ENCODE data around the gene BTBD9.
"Not testable (repeated sequence)": the region's sequence is repeated elsewhere in the genome, so short reads cannot be mapped to it uniquely, and the experiment has no call there.

Gene BTBD9

DNA sequence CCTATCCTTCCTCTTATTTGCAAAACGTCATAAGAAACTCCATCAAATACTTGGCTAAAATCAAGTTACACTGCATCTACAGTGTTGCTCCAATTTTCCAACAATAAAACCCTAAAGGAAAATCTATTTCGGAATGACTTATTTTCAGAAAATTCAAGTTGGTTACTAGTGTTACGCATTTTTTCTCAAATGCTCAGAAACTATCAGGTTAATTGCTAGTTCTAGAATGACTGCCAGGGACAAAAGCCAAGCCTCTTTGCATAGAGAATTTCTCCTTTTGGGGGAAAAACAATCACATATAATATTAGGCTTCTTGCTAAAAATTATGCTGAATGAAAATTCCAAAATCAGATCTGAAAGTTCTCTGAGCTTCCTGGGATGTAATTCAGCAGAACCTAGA lies 210.2 kb downstream of the BTBD9 start:
- no peak for DNase-seq (ENCODE audit: low spot score)

DNA sequence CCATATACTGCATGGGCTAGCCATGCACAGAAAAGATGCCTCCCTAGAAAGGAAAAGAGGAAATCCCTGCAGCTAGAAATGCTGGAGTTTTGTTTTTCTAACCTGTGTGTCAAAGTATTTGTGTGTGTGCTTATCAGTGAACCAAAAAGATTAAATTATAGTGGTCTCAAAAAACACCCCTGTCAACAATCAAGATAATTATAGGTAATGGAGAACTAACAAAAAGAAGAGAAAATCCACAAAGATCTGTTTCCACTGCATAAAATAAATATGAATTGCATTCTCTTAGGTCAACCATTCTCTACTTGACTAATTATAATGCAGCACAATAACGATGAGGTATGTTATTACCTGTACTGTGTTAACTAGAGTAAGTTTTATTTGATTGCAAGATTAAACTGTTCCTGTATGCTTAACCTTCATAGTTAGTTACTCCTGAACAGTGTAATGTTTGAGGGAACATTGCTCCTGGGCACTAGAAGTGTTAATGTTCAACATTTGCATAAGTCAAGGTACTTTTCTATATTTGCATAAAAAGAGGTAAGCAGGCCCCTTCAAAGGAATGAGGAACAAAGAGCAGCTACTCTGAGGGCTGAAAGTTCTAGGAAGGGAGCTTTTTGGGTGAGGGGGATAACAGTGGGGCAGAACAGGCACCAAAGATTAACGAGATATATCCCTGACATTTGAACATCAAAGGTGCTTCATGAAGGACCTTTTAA lies 212.1 kb downstream of the BTBD9 start:
- DNase-seq (ENCODE audit: low spot score), result no peak

DNA sequence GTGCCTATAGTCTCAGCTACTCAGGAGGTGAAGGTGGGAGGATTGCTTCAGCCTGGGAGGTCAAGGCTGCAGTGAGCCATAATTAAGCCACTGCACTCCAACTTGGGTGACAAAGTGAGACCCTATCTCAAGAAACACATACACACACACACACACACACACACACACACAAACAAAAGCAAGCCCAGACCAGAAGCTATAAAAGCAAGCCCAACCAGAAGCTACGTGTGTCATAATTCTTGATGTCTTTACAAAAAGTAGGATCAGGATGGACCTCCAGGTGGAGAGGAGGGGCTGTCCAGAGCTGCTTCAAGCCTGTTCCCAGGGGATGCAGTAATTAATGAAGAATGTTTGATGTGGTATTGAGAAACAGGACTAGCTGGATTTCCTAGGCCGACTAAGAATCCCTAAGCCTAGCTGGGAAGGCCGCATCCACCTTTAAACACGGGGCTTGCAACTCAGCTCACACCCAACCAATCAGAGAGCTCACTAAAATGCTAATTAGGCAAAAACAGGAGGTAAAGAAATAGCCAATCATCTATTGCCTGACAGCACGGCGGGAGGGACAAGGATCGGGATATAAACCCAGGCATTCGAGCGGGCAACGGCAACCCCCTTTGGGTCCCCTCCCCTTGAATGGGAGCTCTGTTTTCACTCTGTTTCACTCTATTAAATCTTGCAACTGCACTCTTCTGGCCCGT lies 213.8 kb downstream of the BTBD9 start:
- not testable (repeated sequence) for DNase-seq (ENCODE audit: low spot score)

DNA sequence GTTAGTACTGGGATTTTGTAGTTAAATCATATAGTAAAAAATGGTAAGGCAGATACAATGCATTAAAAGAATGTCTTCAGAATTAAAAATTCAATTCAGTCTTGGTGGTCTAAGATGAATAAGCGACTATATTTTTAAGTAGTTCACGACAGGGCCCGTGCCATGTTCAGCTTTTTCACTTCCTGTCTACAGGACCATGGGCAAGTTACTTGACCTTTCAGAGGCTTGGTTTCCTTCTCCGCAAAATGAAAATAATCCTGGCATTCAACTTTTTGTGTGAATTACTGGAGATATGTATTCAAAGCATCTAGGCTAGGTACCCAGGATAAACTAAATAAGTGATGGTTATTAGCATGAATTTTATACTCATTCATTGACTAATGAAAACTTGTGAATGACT lies 216.0 kb downstream of the BTBD9 start:
- DNase-seq (ENCODE audit: low spot score), result no peak

DNA sequence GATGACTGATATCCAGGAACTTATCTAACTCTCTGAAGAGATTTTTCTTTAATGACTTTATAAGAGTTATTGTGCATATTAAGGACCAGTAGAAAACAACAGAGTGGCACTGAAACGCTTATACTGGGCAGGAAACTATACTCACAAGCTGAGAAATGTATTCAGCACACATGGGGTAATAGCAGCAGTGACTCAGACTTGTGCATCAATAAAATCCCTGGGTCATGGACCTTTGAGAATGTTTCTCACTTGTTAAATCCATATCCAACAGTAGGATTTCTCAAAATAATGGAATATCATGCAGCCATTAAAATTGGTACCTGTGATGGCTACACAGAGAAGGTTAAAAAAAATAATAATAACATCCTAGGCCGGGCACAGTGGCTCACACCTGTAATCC lies 219.5 kb downstream of the BTBD9 start:
- DNase-seq (ENCODE audit: low spot score), result no peak

DNA sequence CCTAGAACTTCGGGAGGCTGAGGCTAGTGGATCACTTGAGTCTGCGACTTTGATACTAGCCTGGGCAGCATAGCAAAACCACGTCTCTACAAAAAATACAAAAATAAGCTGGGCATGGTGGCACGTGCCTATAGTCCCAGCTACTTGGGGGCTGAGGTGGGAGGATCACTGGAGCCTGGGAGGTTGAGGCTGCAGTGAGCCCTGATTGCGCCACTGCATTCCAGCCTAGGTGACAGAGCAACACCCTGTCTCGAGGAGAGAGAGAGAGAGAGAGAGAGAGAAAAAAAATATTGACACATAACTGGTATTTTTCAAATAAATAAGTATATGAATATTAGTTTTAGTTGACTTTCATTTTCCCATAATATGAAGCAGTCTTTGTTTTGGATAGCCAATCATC lies 222.2 kb downstream of the BTBD9 start:
- DNase-seq (ENCODE audit: low spot score), result no peak

DNA sequence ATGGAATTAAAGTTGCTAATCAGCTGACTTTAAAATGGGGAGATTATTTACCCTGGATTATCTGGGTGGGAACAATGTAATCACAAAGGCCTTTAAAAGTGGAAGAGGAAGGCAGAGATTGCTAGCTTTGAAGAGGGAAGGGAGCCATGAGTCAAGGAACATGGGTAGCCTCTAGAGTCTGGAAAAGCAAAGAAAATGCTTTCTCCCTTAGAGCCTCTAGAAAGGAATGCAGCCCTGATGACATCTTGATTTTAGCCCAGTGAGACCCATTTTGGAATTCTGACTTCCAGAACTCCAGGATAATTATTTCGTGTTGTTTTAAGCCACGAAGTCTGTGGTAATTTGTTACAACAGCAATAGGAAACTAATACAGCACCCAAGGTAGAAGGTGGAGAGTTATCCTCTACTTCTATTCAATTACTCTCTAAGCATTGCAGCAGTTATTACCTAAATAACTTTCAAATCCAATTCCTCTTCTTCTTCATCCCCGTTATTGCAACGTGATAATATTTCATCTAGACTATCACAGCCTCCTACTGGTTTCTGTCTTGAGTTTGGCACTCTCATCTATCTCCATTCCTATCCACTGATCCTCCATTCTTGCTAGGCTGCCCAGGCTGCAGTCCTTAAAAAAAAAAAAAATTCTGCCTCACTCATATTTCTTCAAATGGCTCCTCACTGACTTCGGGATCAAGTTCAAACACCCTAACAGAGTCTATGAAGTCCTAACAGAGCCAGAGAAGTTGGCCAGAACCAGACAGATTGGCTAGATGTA lies 224.3 kb downstream of the BTBD9 start:
- peak; percentile 34 for DNase-seq (ENCODE audit: low spot score)

DNA sequence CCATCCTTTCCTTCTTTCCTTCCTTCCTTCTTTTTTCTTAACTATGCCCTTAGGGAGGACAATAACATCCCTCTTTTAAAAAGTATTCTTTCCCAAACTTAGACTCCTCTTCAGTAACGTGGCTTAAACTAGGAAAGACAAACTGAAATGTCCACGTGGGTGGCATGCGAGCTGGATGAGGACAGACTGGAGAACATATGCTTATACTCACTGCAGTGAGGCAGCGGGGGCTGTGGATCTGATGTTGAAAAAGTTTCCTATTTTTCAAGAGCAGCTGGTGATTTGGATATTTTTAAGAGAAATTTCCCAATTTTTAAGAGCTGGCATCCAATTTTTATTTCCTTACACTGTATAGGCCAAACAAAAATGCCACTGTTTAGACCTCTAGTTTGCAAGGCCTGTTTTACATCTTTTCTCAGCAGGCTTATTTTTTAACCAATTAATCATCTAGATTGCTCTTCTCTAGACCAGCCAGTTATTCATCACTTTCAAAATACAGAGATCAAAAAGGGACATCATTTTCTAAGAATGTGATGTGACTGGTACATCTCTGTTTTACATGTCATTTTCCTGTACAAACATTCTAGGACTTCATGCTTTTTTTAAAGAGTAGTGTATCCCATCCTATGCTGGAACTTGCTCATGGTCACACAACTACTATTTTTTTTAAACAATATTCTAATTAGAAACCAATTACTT lies 226.5 kb downstream of the BTBD9 start:
- peak; percentile 24 for DNase-seq (ENCODE audit: low spot score)

DNA sequence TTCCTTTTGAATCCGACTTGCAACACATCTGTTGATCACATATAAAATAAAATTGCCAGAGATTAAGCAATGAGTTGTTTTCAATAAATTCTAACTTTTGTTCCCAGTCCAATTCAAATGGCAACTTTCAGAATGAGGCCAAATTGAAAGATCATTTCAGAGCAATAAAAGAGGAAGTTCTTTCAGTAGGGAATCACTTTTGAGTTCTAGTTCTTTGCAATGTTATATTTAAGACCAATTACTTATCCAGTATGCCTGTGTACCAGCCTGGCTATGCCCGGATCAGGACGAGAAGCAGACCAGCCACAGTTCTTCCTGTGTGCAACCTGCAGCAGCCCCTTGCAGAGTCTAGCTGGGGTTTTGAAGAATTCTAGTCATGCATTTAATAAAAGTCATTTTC lies 232.5 kb downstream of the BTBD9 start:
- DNase-seq (ENCODE audit: low spot score), result no peak

DNA sequence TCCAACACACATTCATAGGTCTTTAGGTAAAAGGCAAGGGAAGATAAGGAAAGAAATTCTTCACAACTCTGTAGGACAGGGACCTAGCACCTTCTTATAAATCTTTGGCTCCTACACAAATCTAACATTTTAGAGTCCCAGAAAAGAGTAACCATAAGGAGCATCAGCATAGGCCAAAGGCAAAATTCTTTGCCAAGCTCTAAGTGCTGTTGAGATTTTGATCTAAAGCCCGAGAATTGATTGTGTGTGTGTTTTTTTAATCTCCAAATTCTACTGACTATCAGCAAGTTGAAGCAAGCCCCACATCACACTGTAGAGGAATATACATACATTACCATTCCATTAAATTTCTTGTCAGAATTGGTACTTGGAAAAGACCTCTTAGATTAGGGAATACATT lies 233.6 kb downstream of the BTBD9 start:
- no peak for DNase-seq (ENCODE audit: low spot score)

DNA sequence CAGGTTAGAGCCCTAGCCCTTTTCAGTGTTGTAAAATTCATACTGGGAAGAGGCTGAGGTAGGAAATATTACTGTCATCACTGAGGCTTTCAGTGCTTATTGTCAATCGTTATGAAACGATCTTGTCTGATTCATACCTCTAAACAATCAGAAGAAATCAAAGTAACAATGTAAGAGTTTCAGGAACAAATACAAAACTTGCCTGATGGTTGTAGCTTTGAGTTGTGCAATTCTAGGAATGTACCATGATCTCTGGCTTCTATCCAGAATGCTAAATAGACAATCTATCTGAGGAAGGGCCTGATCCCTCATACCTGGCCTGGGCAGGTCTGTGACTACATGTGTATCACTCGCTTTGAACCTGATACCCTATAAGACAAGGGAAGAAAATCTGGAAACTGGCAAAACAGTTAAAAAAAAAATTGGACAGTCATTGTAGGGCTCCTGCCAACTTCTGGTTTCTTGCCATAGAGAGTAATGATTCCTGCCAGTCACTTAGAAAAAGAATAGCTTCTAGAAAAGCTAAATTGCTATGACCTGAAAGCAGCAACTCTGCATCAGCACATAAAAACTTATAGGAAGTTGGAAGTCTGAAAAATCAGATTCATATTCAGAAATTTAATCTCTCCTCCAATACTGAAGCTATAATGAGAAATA lies 234.7 kb downstream of the BTBD9 start:
- no peak for DNase-seq (ENCODE audit: low spot score)

DNA sequence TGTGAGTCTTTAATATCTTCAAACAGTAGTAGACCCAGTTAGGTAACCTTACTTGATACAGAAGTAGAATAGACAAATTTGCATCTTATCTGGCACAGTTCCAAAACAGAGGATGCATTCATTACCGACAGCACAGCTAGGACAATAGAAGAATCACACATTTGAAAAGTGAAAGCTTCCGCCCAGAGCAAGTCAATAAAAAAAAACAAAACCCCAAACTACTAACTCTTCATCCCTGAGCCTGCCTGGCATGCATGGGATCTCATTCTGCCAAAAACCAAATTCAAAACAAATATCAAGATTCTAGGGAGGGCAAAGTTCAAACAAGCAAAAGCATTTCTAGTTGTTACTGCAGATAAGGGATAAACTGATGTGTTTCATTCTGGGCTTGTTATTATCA lies 235.4 kb downstream of the BTBD9 start:
- DNase-seq (ENCODE audit: low spot score), result no peak

DNA sequence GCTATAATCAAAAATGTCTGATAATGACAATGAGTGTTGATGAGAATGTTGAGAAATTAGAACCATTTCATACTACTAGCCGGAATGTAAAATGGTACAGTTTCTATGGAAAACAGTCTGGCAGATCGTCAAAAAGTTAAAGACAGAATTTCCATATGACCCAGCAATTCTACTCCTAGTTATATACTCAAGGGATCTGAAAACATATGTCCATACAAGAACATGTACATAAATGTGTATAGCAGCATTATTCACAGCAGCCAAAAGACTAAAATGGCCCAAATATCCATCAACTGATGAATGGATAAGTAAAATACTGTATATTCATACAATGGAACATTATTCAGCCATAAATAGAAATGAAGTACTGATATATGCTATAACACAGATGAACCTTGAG lies 236.2 kb downstream of the BTBD9 start:
- no peak for DNase-seq (ENCODE audit: low spot score)

DNA sequence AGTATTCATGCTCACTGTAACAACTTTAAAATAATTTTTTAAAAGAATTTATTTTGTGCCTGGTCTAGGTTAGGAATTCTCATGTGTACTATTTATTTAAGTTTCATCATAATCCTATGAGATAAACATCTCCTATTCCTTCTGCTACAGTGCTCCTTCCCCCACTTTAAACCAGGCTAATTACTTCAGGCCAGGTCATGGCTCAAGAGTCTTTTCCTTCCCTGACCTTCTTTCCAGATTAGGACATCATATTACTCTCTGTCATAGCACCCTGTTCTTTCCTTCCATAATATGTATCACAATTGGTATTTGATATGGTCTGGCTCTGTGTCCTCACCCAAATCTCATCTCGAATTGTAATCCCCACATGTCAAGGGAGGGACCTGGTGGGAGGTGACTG lies 239.0 kb downstream of the BTBD9 start:
- DNase-seq (ENCODE audit: low spot score), result no peak

DNA sequence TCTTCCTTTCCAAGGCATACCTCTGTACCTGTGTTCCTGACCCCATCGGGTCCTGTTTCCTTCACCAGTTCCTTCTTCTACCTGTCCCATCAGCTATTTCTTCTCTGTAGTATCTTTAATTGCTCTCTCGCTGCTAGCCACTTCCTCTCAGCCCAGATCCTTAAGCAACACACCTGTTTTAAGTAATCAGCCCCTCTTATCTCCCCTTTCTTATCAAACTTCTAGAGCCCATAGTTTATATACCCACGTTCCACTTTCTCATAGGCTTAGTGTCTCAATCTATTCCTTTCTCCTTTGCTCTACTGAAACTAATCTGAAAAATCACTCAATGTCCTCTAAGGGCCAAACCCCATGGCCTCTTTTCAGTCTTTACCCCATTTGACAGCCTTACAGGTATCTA lies 239.6 kb downstream of the BTBD9 start:
- no peak for DNase-seq (ENCODE audit: low spot score)

DNA sequence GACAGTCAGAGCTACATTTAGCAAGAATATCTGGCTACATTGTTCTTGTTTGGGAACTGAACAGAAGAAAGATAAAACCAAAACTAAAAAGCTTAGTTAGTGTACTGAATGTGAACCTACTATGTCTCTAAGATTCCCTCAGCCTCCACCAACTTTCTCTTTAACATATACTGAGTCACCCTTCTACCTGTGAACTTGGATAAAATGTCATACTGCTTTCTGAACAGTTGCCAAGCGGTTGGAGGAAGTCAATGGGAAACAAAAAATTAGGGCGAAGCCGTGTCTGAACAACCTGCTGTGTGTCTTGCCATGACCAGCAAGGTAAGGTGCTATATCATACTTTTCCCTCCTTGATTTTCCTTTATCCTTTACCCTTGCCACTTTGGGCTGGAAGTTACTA lies 243.5 kb downstream of the BTBD9 start:
- DNase-seq (ENCODE audit: low spot score), result no peak

DNA sequence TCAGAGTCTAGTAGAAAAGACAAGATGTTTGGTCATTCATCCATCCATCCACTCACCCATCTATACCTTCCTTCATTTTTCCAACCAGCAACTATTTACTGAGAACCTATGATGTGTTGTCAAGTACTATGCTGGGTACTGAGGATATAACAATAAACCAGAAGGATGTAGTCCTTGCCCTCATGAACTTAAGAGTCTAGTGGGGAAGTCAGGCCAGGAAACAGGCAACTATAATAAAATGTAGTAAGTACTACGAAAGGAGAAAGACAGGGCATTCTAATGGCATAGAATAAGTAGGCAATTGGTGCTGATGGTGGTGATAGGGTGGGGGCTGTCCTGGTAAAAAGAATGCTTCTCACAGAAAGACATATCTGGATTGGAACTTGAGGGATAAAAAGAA lies 245.7 kb downstream of the BTBD9 start:
- no peak for DNase-seq (ENCODE audit: low spot score)

DNA sequence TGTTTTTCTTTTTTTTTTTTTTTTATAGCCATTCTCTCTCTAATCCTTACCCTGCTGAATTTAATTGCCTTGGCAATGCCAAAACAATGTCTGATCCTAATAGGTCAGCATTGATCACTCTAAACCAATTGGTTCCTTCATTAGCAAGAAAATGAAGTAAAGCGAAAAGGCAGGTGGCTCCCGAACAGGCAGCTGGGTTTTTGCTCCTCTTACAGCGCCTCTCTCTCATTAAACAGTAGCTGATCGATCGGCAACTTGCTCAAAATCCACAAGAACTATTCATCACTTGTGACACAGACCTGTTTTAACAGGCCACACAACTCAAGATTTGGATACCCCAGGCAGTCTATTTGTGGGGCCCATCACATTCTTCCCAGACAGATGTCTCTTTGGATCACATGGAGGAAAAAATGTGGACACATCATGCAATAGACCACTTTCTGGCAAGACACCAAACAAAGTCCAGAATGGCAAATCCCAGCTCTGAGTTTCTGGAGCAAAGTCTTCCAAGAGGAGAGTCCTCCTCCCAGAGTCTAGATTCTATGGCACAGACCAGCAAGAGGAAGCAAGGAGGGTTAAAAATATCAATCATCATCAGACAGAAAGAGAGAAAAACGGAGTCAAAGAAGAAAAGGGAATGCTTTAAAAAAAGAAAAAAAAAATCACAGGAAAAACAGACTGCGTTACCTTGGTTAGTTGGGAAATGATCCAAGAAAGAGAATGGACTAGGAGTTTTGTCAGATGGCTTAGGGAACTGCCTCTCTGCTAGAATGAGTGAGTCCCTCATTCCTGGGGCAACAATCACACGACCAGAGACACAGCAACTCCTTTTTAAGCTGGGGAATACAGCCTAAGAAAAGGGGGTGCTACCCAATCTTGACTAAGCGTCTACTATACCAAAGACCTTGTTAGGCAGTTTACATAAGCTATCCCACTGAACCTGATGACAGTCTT lies 247.8 kb downstream of the BTBD9 start:
- peak; percentile 17 for DNase-seq (ENCODE audit: low spot score)

DNA sequence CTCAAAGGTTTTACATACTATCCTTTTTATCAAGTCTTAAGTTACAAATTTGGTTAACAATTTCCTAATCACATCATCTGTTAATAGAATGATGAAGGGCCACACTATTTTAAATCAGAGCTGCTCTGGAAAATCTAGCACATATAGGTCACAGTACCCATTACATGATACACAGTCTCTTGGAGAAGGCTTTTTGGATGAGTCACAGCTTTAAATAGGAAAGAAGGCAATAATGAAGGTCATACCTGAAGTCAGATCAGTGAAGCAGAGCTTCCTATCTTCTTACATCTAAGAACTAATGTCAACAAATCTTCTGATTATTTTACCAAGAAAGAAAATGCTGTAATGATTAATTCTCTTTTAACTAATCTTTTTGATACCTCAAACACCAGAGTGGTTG lies 248.5 kb downstream of the BTBD9 start:
- no peak for DNase-seq (ENCODE audit: low spot score)

DNA sequence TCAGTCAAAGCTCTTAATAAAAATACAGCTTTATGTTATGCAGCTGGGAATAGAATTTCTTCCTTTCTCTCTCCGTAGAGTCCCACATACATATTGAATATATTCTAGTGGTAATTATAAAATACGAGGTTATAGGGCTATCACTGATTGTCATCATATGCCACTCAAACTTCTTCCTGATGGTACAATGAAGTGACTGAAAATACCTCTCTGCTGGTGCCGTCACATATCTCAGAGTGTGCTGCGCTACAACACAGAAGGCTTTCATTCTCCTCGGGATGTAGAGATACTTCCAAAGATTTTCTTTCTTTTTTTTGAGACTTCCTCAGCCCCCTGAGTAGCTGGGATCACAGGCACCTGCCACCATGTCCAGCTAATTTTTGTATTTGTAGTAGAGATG lies 249.9 kb downstream of the BTBD9 start:
- DNase-seq (ENCODE audit: low spot score), result no peak

DNA sequence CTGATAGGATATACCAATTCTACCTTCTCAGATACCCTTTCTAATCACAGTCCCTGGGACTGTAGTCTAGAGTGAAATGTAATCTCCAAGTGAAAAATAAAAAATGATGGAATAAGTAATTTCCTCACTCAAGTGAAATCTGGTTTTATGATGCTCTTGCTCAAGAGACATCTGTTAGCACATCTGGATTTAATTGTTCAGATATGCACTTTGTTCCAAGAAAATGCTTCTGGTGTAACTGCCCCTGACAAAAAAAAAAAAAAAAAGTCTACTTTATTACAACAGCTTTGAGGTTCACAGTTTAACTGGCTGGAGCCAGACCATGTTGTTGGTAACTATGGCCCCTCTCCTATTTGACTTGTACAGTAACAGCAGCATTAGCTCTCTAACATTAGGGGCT lies 251.8 kb downstream of the BTBD9 start:
- DNase-seq (ENCODE audit: low spot score), result peak; percentile 41
